Pancreas (tissue), 10 donors: Measurements from ENCODE around the gene NBEAL1. TPM values are rescaled to one million over a fixed set of nuclear protein-coding genes. Genes with fewer than 3 reads are reported as not detected.
"Not testable (repeated sequence)": the region's sequence is repeated elsewhere in the genome, so short reads cannot be mapped to it uniquely, and the experiment has no call there.

Source experiments
- ATAC-seq, 4 donors: fragments of 200-7000 bp; cut with Tn5 transposase; one replicate each; pipeline versions ENCODE4 v1.8.0 to v1.9.1; 2020; ENCODE audit warnings: mild to moderate bottlenecking in 4 of 4, moderate library complexity in 4 of 4
- DNase-seq, 6 donors: peaks; one replicate each; pipeline ENCODE4 v3.0.0-alpha.2; 2020
- FAIRE-seq: peaks from 2 replicates; lab custom pipeline; 2012; peaks lifted over from hg19 to GRCh38; lab: Jason Lieb, UNC
- H3K27ac ChIP-seq, 4 donors: fragments of 200-600 bp; sonication (generic); 1 replicate in 3 of 4; 2 replicates in 1 of 4; pipeline versions ENCODE4 v1.5.0 to v1.8.0; 2020
- H3K27me3 ChIP-seq, 4 donors: fragments of 200-600 bp; one replicate each; pipeline ENCODE4 v1.8.0; 2021
- H3K36me3 ChIP-seq, 3 donors: fragments of 200-600 bp; sonication (generic) in 1 of 3; one replicate each; pipeline versions ENCODE4 v1.5.0 to v1.8.0; 2020 to 2021
- H3K4me1 ChIP-seq, 3 donors: fragments of 200-600 bp; one replicate each; pipeline ENCODE4 v1.8.0; 2021
- H3K4me3 ChIP-seq, 4 donors: fragments of 200-600 bp; sonication (generic) in 2 of 4; one replicate each; pipeline versions ENCODE4 v1.5.0 to v1.8.0; 2020 to 2021
- H3K9me3 ChIP-seq, 4 donors: fragments of 200-600 bp; one replicate each; pipeline ENCODE4 v1.8.0; 2021
- CTCF ChIP-seq, 4 donors: fragments of 200-600 bp; sonication (generic) in 3 of 4; IDR thresholded peaks; one replicate each; pipeline versions ENCODE4 v1.5.0 to v1.8.0; 2021; ENCODE audit warnings: antibody characterized with exemption in 4 of 4
- WGBS, 2 donors: extraction: QIAGEN DNeasy Blood & Tissue Kit; methylation state at CpG; one replicate each; pipeline ENCODE4 v1.1.7; 2013; 5-methylcytosine and 5-hydroxymethylcytosine counted together
- intact Hi-C, 3 donors: fragments of 100-400 bp; cut with DNase I; formaldehyde crosslinking; loops; one replicate each; pipeline versions ENCODE4 v1.11.1 to v1.14.2; 2022
- polyA plus RNA-seq, 2 donors: library from polyadenylated mRNA; stranded (reverse); fragments of 200-250 nt; gene quantifications; one replicate each; pipeline ENCODE4 v1.2.3, GENCODE V29; 2013
- total RNA-seq, 6 donors: library from RNA; stranded (reverse); fragmentation: NEBNext Ultra II Directional in 4 of 6; extraction: Animal tissue kit (Norgen Biotek cat#: 25700) in 4 of 6; gene quantifications; one replicate each; pipeline versions ENCODE4 v1.2.1 to v1.2.4, GENCODE V29; 2021 to 2023
- donor health status: healthy with polysubstance abuse.
- donor health status: DM: no; HTN: no; CAD: no; lungs with moderate emphysema.
- donor health status: DM: no; HTN: no; CAD: no.
- donor health status: control.
- donor health status: control.
- donor health status: Bipolar disorder and iron deficiency.
- donor health status: DM: yes; HTN: yes; CAD: no.
- donor health status: DM: no; HTN: no; CAD: no.
- donor health status: DM: no; HTN: no; CAD: no.
- donor health status: DM: yes; HTN: yes; CAD: no.

NBEAL1 gene
- total and polyA plus RNA-seq, 8 donors = 4.0 to 27.2 (median 14.5) TPM

GRCh38 chr2:203037026-203037425 is 22.4 kb downstream of the NBEAL1 start:
- FAIRE-seq = no peak
- no peak for TF ChIP-seq CTCF (IDR thresholded peaks at IDR 0.05)
- H3K4me3 ChIP-seq = no peak overlapping the region
- no peak for DNase-seq
- no peak overlapping the region for H3K27ac ChIP-seq
- intact Hi-C loops = no loop called here
- no peaks in the 10 kb centered on the region for H3K9me3 ChIP-seq
- WGBS, 2 donors = 34 to 44% methylated on average over 2 of the region's 2 CpGs
- no peaks in the 10 kb centered on the region for H3K36me3 ChIP-seq
- no peaks in the 10 kb centered on the region for H3K4me1 ChIP-seq
- H3K27me3 ChIP-seq = no peaks in the 10 kb centered on the region
- no peak for ATAC-seq

- 96 to 98% methylated on average over 6 of the region's 6 CpGs for WGBS, 2 donors
- Histone ChIP-seq H3K36me3 (no peaks in the 10 kb centered on the region), H3K4me3 (no peak overlapping the region), H3K27me3 (no peaks in the 10 kb centered on the region), H3K4me1 (no peaks in the 10 kb centered on the region), H3K9me3 (no peaks in the 10 kb centered on the region), H3K27ac (no peak overlapping the region)
- DNase-seq (no peak), ATAC-seq (no peak), FAIRE-seq (no peak)
- no peak for TF ChIP-seq CTCF (IDR thresholded peaks at IDR 0.05)
- intact Hi-C loops = no loop called here
Measured at GRCh38 chr2:203038586-203038985, 23.9 kb downstream of the NBEAL1 start.

- H3K9me3 ChIP-seq, H3K4me3 ChIP-seq, H3K4me1 ChIP-seq, FAIRE-seq, H3K27ac ChIP-seq, intact Hi-C loops, H3K27me3 ChIP-seq, DNase-seq, ATAC-seq, H3K36me3 ChIP-seq: not testable (repeated sequence)
- 79 to 81% methylated on average over 5 to 6 of the region's 6 CpGs for WGBS, 2 donors
Measured at GRCh38 chr2:203039211-203039610, 24.5 kb downstream of the NBEAL1 start.

DNA sequence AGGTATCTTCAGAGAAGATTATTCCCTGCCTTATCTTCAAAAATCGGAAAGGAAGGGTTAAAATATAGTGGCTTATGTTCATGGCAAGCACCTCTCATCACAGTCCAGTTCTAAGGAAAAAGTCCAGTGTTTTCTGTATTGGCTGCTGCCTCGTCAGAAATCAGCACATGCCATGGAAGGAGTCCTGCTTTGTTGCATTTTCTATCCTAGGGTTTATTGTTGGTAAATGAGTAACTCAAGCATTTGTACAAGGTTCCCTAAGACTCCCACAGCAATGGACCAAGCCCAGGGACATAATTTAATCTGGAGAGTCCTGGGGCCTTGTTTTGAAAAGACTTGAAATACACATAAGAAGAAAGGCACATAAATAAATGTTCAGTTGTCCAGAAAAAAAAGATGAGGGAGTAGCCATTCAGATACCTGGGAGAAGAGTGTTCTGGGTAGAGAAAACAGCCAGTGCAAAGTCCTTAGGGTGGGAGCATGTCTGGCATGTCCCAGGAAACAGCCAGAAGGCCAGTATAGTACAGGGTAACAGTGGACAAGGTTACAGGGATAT is 26.4 kb downstream of the NBEAL1 start:
- no peaks in the 10 kb centered on the region for H3K27me3 ChIP-seq
- no peak overlapping the region for H3K4me3 ChIP-seq
- DNase-seq (no peak), ATAC-seq (no peak), FAIRE-seq (no peak)
- intact Hi-C loops = no loop called here
- no peaks in the 10 kb centered on the region for H3K4me1 ChIP-seq
- 47 to 51% methylated on average over 2 of the region's 2 CpGs for WGBS, 2 donors
- H3K9me3 ChIP-seq = no peaks in the 10 kb centered on the region
- H3K27ac ChIP-seq = no peak overlapping the region
- H3K36me3 ChIP-seq = no peaks in the 10 kb centered on the region
- no peak for TF ChIP-seq CTCF (IDR thresholded peaks at IDR 0.05)

- DNase-seq = no peak
- intact Hi-C loops = no loop called here
- no peaks in the 10 kb centered on the region for H3K27me3 ChIP-seq
- no peak for TF ChIP-seq CTCF (IDR thresholded peaks at IDR 0.05)
- no peak for FAIRE-seq
- 94 to 97% methylated on average over 4 of the region's 4 CpGs for WGBS, 2 donors
- H3K4me3 ChIP-seq = no peak overlapping the region
- no peaks in the 10 kb centered on the region for H3K4me1 ChIP-seq
- peaks cover 0 to 2% (median 0%) of the 10 kb centered on the region in 3 donors for H3K36me3 ChIP-seq
- no peak overlapping the region for H3K27ac ChIP-seq
- H3K9me3 ChIP-seq = no peaks in the 10 kb centered on the region
- no peak for ATAC-seq
Measured at GRCh38 chr2:203042178-203042577, 27.5 kb downstream of the NBEAL1 start.
